ENCODE data around the gene CACNA2D1.

Gene CACNA2D1

DNA sequence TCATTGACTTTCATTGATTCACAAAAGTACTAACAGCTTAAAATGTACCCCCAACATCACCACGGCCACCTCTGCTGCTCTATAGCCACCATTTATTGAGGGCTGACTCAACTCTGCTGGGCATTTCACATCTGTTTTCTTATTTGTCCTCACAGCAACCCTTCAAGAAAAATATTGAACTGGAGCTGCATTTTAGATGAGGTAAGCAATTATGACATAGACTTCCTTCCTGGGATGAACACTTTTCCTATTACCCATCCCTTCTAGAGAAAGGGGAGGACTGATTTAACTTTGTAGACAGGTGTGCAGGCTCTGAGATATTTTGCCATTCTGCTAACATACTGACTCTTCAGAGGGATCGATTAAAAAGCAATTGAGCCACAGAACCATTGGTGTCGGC, 217.4 kb downstream of the CACNA2D1 start:
- DNase-seq (ENCODE audit: low spot score): no peak

DNA sequence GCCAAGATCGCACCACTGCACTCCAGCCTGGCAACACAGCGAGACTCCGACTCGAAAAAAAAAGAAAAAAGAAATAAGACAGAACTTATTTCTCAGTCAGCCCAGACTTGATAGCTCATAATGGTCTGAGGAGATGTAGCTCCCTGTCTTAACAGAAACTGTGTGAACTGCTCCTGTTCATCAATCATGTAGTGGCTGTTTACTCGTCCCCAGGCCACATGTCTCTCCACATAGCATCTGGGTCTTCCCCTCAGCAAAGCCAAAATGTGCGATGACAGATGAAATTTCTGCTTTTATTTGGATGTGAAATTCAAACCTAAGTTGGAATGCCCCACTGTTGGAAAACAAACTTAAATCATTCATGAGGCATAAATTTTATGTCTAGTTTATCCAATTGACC, 219.0 kb downstream of the CACNA2D1 start:
- no peak for DNase-seq (ENCODE audit: low spot score)

DNA sequence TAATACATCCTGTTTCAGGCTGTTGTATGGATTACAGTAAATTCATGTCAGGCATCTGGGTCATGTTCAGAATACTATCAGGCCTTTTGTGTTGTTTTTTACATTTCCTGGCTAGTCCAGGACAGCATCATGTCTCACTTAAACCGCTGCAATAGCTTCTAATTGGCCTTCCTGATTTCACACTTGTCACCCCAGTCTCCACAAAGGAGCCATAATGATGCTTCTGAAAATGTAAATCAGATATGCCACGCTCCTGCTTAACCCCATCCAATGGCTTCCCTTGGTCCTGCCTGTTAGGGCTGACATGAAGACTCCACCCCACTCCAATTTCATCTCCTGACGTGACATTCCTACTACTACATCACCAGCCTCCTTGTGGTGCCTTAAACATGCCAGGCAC, 220.0 kb downstream of the CACNA2D1 start:
- DNase-seq (ENCODE audit: low spot score): no peak

DNA sequence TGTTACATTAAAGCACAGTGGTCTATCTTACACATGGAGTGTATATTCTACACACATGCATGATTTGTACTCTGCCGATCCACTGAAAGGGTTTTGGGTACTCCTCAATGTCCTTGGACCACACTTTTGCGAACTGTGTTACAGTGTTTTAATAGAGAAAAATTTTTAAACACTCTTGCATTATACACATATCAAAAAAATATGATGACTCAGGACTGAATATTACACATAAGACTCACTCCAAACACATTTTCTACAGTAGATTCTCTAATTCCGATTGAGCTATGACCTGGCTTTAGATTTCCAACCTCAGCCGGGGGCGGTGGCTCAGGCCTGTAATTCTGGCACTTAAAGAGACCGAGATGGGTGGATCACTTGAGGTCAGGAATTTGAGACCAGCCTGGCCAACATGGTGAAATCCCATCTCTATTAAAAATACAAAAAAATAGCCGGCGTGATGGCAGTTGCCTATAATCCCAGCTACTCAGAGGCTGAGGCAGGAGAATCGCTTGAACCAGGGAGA, 222.4 kb downstream of the CACNA2D1 start:
- DNase-seq (ENCODE audit: low spot score): no peak

DNA sequence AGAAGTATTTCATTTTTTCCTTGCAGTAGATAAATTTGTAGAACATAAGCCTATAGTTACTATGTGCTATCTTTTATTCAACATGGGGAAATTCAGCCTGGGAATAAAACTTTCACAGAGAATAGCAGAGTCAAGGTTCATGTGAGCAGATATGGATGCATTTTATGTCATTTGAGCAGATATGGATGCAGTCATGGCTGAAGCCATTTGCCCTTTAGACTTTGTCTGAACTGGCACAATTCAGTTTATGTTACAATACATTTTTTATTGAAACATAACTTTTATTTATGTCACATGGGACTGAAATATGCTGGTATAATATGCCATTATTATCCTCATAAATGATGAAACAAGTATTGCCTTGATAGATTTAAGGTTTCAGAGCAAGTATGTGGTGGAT, 231.1 kb downstream of the CACNA2D1 start:
- no peak for DNase-seq (ENCODE audit: low spot score)

DNA sequence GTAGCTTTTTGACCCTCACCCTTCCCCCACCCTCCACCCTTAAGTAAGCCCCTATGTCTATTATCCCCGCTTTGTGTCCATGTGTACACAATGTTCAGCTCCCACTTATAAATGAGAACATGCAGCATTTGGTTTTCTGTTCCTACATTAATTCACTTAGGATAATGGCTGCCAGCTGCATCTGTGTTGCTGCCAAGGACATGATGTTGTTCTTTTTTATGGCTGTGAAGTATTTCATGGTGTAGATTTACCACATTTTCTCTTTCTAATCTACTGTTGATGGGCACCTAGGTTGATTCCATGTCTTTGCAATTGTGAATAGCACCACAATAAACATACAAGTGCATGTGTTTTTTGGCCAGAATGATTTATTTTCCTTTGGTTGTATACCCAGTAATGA, 232.2 kb downstream of the CACNA2D1 start:
- no peak for DNase-seq (ENCODE audit: low spot score)

DNA sequence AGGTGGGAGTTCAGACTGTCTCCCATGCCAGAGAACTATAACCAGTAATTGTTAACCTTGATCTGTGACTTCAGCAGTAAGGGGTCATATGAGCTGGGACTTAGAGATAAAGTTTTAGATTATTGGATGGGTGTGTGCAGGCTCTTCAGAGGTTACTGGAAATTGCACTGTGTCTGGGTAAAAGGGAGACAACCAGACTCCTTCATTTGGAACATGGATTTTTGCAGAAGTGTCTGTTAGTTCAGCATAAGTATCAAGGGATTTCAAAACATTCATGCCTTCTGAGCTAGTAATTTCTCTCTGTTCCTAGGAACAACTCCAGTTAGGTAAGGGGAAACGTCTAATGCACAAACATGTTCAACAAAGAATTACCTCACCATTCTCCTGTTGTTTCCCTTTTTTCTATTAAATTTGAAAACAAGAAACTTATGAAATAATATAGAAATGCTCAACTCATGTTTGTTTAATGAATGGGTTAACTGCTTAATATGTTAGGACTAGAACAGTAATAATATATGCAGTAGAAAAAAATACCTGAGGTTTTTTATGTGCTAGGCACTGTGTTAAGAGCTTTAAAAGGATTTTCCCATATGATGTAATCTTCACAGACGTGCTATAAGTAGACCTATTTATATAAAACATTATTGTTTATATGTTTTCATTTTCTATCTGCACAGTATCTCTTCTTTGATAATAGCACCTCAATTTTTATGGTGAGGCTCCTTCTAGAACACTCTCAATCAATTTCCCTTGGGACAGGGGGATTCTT, 233.0 kb downstream of the CACNA2D1 start:
- DNase-seq (ENCODE audit: low spot score): no peak

DNA sequence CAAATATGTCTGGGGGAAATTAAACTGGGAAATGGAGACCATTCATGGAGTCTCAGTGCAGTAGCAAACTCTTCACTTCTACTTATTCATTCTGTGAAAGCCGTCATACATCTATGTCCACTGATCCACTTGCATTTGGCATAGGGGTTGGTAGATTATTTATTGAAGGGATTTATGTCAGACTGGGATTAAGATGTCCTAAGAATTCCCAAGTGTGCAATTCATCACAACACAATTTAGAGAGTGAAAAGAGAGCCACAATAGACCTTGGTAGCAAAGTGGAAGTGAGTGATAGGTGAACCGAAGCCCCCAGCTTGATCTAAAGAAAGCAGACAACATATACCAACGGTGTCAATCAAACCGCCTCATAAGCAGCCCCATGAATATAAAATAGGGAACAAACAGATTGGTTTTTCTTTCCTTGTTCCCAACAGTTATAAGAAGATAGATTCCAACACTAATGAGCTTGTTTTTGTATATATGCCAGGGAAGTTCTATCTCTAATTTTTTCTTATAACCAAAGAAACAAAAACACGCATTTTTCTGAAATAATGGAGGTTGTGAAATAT, 234.3 kb downstream of the CACNA2D1 start:
- no peak for DNase-seq (ENCODE audit: low spot score)

DNA sequence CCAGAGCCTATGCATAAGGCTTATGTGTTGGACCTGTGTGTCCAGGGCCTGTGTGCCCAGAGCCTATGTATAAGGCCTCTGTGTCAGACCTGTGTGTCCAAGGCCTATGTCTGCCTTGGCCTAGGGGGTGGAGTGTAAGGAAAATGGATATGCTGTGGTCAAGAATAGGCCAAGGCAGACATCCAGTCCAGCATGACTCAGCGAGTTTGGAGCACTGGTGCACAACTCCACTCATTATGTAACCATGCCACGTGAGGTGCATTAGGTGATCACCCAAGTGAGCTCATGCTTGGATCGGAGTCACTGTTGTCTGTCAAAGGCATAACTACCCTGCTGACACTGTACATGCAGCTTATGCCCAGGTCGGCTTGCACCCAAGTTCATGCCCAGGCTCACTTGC, 238.9 kb downstream of the CACNA2D1 start:
- DNase-seq (ENCODE audit: low spot score): peak; percentile 6

DNA sequence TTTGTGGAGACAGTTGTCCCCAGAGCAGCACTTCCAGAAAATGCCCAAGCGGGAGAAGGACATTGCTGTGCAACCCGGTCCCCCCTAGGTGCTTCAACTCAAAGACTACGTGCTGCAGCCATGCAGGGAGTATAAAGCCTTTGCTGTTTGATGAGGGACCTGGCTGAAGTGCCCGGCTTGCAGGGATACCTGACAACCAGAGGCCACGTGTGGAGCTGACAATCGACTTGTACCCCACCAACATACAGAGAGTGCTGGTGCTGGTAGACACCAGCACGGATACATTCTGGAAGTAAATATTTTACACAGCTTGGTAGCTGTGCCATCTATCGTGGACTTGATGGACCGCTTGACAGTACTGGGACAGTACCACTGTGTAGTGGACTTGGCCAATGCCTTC, 240.6 kb downstream of the CACNA2D1 start:
- DNase-seq (ENCODE audit: low spot score): no peak

DNA sequence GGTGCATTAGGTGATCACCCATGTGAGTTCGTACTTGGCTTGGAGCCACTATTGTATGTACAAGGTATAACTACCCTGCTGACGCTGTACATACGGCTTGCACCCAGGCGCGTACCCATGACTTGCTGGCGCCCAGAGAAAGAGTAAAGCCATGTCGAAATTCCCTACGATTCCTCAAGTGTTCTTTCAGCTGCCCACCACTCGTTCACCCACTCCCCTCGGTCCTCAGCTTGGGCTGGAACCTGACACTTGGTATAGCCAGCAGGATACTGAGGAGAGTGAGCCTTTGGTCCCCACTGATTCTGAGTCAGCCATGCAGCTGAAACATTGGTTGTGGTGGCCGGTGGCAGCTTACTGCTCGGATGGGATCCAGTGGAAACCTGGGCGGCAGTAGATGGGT, 241.5 kb downstream of the CACNA2D1 start:
- DNase-seq (ENCODE audit: low spot score): no peak

DNA sequence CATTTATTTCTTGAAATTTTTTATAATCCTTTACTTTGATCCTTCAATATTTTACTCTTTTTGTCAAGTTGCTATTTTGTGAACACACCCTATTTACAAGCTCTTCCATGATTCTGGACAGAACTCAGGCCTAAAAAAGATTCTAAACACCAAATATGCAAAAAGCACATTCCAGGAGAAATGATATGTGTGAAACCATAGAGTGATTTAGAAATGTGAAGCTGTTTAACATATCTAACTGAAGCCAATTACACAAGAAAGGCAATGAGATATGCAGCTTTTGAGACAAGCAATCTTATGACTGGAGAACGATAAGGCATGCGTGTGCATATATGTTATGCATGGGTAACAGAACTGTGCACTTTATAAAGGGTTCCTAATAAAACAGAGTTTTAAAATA, 243.0 kb downstream of the CACNA2D1 start:
- no peak for DNase-seq (ENCODE audit: low spot score)

DNA sequence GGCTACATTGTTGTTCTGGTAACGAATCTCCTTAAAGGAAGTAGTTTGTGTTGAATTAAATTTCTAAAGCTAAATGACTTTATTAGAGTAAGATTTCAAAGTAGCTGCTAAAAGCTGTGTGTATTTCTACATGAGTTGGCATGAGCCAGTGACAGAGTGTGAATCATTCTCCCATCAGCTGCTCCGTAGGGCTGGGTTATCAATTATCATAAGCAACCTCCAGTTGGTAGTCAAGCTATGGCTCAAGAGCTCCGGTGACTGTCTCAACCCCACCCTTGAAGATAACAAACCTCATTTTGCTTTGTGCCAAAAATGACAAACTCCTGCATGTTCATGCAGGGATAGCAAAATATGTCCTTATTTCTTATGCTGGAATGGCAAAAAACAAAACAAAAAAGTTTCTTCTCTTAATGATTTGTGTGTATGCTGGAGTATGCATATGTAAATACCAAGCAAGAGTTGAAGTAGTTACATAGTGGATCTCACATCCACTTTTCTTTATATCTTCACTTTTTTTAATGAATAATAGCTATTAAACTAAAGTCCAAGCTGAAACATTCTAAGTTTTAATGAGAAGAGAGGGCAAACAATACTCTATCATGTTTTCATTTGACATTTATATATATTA, 249.4 kb downstream of the CACNA2D1 start:
- DNase-seq (ENCODE audit: low spot score): peak; percentile 45

DNA sequence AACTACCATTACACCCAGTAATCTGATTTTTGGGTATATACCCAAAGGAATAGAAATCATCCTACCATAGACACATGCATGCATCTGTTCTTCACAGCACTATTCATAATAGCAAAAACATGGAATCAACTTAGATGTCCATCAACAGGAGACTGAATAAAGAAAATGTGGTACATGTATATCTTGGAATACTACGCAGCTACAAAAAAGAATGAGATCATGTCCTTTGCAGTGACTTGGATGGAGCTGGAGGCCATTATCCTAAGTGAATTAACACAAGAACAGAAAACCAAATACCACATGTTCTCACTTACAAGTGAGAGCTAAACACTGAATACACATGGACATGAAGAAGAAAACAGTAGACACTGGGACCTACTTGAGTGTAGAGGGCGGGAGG, 254.9 kb downstream of the CACNA2D1 start:
- DNase-seq (ENCODE audit: low spot score): no peak

DNA sequence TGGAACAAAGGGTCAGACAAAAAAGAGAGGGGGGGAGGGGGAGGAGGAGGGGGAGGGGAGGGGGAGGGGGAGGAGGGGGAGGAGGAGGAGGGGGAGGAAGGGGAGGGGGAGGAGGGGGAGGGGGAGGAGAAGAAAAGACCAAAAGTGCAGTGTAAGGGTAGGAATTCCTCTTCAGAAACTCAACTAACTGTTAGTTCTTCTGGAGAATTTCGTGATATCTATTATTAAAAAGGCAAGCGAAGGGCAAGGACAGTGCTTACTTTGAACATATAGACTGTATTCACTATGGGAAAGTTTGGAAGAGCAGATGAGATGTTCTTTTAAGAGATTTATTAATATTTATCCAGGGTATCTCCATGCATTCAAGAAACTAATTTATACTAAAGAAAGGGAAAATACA, 258.1 kb downstream of the CACNA2D1 start:
- no peak for DNase-seq (ENCODE audit: low spot score)

DNA sequence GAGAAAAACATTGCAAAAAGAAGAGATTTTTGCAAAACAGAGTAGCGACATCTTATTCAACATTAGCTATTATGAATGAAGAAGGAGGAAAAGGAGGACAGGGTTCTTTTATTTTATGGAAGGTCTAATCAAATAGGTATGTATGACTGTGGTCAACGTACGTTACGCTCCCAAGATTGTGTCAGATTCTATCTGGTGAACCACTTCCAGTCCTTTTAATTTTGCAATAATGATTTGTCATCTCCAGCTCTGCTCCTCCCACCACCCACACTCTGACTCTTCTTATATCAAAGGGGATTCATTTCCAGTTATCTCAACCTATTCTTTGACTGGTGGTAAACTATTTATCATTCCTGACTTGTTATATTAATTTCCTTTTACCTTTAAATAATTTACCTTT, 259.9 kb downstream of the CACNA2D1 start:
- peak; percentile 34 for DNase-seq (ENCODE audit: low spot score)

DNA sequence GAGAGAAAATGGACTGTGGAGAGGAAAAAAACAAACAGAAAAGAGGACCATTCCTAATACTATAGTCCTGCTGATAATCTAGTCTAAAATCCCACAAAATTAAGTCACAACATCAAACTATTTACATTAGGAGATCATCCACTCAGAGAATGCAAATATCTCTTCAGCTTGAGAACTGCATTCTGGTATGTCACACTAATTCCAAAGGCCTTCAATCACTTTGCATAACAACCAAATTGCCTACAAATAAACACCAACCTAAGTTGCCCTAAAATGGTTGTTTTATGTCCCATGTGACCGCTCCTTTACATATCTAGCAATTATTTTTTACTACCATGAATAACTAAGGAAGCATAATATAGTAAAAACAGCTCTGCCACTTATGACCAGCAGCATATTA, 264.3 kb downstream of the CACNA2D1 start:
- DNase-seq (ENCODE audit: low spot score): no peak

DNA sequence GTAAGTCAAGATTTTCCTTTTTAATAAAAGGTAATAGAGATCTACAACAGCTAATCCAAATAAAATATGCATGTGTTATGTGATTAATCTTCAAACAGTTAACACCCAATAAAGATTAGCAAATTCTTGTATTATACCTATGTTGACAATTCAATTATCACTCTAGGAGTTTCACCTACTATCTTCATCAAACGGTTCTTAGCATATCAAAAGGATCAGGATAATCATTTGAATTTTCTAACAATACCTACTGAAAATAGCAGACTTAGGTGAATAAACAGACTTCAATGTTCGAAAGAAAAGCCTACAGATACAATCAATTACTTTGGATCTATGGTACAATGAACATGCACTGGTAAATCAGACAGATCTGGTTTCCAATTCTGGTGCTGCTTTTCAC, 268.3 kb downstream of the CACNA2D1 start:
- no peak for DNase-seq (ENCODE audit: low spot score)

DNA sequence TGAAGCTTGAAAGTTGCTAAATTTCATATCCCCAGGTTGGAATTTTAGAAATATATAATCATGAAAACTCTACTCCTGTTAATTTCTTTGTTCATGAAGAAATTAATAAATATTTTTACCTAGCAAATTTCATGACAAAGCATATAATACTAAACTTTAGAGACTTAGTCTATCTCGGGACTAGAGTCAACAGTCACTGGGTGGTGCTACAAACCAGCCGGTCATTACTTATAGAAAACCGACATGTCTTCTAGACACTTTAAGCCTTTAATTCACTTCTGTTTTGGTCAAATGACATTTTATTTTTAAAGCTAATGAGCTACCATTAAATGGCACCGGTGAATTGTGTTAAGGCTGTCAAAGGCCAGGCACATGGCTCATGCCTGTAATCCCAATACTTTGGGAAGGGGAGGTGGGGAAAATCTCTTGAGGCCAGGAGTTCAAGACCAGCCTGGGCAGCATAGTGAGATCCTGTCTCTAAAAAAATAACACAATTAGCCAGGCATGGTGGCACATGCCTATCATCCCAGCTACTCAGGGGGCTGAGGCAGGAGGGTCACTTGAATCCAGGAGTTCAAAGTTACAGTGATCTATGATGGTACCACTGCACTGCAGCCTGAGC, 270.1 kb downstream of the CACNA2D1 start:
- no peak for DNase-seq (ENCODE audit: low spot score)

DNA sequence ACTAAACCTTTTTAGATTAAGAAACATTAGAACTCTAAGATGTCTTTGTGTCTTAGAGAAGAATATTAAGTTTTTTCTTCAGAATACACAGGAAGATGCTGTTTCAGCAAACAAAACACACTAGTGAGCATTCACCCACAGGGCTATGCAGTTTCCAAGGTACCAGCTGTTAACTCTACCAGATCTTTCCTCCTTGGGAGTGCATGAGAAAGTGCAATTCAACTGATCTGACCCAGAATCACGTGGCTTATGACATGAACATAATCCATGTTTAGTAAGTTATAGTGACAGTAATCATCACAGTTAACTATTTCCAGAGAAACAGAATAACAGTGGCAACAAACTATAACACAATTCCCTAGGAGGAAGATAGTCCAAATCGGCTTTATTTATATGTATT, 270.7 kb downstream of the CACNA2D1 start:
- DNase-seq (ENCODE audit: low spot score): no peak

DNA sequence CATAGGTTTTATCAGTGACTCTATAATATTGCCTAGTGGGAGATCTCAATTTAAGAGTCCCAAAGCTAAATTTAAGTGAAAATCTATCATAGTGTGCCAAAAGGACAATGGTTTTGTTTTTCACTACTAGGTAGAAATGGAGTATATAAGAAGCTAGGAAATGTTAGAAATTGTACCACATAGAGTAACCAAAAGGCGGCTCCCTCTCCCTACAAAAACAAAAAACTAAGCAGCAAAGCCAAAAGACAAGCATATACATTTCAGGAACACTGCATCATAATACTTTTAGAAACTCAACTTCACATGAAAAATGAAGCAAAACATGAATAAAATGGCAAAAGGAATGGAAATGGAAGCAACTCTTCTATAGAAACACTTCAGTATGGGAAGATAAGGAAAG, 271.6 kb downstream of the CACNA2D1 start:
- no peak for DNase-seq (ENCODE audit: low spot score)

DNA sequence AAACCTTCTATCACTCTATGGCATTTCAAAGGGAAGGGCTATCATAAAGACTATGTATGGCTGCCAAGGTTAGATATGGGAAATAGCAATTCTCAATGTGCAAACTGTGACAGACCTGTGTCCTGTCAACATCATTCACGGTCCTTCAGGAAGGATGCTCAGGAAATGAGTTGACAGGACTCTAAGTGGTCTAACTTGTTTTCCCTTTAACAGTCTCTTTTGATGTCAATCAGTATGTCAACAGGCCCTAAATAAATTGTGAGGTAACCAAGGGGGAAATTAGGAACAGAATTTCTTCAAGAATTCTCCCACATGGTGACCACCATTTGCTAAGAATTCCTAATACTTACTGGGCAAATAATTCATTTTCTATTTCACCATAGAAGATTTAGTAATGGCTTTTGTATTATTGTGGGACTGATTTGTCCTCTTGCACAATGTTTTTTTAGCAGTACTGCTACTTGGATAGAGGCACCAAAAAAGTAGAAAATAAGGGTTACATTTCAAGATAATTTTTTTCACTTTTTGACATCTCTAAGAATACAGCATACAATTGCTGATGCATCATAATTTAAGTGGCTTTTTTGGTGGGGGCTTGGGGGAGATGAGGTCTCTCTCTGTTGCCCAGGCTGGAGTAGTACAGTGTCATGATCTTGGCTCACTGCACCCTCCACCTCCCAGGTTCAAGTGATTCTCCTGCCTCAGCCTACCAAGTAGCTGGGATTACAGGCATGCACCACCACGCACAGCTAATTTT, 275.8 kb downstream of the CACNA2D1 start:
- DNase-seq (ENCODE audit: low spot score): no peak
